GM12878 (cell line): ENCODE measurements around the gene ABCG1. TPM values are rescaled to one million over a fixed set of nuclear protein-coding genes. Genes with fewer than 3 reads are reported as not detected.

Experiments used
- BCLAF1 ChIP-seq: fragments of 450-650 bp; IDR thresholded peaks from 2 replicates; pipeline ENCODE4 v1.6.1; 2017; ENCODE audit warnings: antibody characterized with exemption, mild to moderate bottlenecking, moderate library complexity
- EED ChIP-seq: sonication (generic); IDR thresholded peaks from 2 replicates; pipeline ENCODE4 v1.6.1; 2016; ENCODE audit warnings: antibody characterized with exemption, low read depth
- HDAC2 ChIP-seq: fragments of 200-600 bp; sonication (generic); IDR thresholded peaks from 2 replicates; pipeline ENCODE4 v1.6.1; 2017
- IKZF2 ChIP-seq, 2 experiments: fragments of 450-650 bp; IDR thresholded peaks; 2 replicates each; pipeline ENCODE4 v1.6.1; 2017; ENCODE audit warnings: mild to moderate bottlenecking in 2 of 2, moderate library complexity in 2 of 2
- KLF5 ChIP-seq: fragments of 450-650 bp; IDR thresholded peaks from 2 replicates; pipeline ENCODE4 v1.6.1; 2014; ENCODE audit warnings: mild to moderate bottlenecking; ENCODE audit not compliant: partially characterized antibody
- PAX8 ChIP-seq: fragments of 450-650 bp; IDR thresholded peaks from 2 replicates; pipeline ENCODE4 v1.6.1; 2017; ENCODE audit warnings: mild to moderate bottlenecking, moderate library complexity
- PML ChIP-seq: IDR thresholded peaks from 2 replicates; pipeline ENCODE4 v1.6.1; 2012; ENCODE audit warnings: low read length, inconsistent platforms
- RAD51 ChIP-seq: fragments of 450-650 bp; IDR thresholded peaks from 2 replicates; pipeline ENCODE4 v1.6.1; 2016; ENCODE audit warnings: moderate library complexity, mild to moderate bottlenecking, inconsistent platforms
- RUNX3 ChIP-seq: IDR thresholded peaks from 2 replicates; pipeline ENCODE4 v1.6.1; 2012; ENCODE audit warnings: low read length, inconsistent platforms
- SMARCA5 ChIP-seq: fragments of 450-650 bp; IDR thresholded peaks from 2 replicates; pipeline ENCODE4 v1.6.1; 2017; ENCODE audit warnings: mild to moderate bottlenecking
- TCF12 ChIP-seq: IDR thresholded peaks from 2 replicates; pipeline ENCODE4 v1.6.1; 2011; ENCODE audit warnings: low read depth, mild to moderate bottlenecking, low read length
- TCF3 ChIP-seq: IDR thresholded peaks from 2 replicates; pipeline ENCODE4 v1.6.1; 2012; ENCODE audit warnings: low read depth, mild to moderate bottlenecking, low read length, borderline replicate concordance; ENCODE audit not compliant: insufficient read depth
- polyA plus RNA-seq, 11 experiments: library from polyadenylated mRNA; depleted of rRNA in 4 of 11; unstranded in 6 of 11; stranded (reverse) in 5 of 11; fragments of >200 nt; fragmentation: Nextera tagmentation in 4 of 11; fragmentation: Illumina TruSeq in 1 of 11; extraction: Ambion mirVana in 4 of 11; extraction: Trizol in 1 of 11; gene quantifications; 1 replicate in 1 of 11; 2 replicates in 10 of 11; pipeline versions ENCODE4 v1.2.1 to v1.2.3, GENCODE V29; 2011 to 2016; ENCODE audit warnings: inconsistent platforms in 2 of 11, missing spikeins in 2 of 11, low read depth in 1 of 11
- total RNA-seq, 4 experiments: library from RNA; depleted of rRNA in 3 of 4; stranded (reverse); fragments of >200 nt in 3 of 4; fragmentation: Illumina TruSeq in 1 of 4; extraction: Trizol in 1 of 4; gene quantifications; 2 replicates each; pipeline versions ENCODE4 v1.2.1 to v1.2.3, GENCODE V29; 2013 to 2021
- TF ChIP-seq, protein P1 (sequence below): fragments of 450-650 bp; IDR thresholded peaks from 2 replicates; pipeline ENCODE4 v1.6.1; 2017; ENCODE audit warnings: mild to moderate bottlenecking, moderate library complexity
- TF ChIP-seq, protein P2 (sequence below), 3 experiments: IDR thresholded peaks in 2 of 3; conservative IDR thresholded peaks in 1 of 3; 2 replicates each; pipeline ENCODE4 v1.5.1; 2011; ENCODE audit warnings: low read depth in 3 of 3, low read length in 3 of 3, mild to moderate bottlenecking in 3 of 3, control low read depth in 2 of 3, moderate library complexity in 2 of 3, inconsistent platforms in 1 of 3, mixed read lengths in 1 of 3; ENCODE audit not compliant: control insufficient read depth in 2 of 3, insufficient read depth in 1 of 3; ENCODE audit errors: extremely low read depth in 1 of 3
- TF ChIP-seq, protein P3 (sequence below): IDR thresholded peaks from 2 replicates; pipeline ENCODE4 v1.6.1; 2012; ENCODE audit warnings: low read depth, low read length, improper control_type of control experiment
- TF ChIP-seq, protein P4 (sequence below): fragments of 450-650 bp; IDR thresholded peaks from 2 replicates; pipeline ENCODE4 v1.6.1; 2017; ENCODE audit warnings: mild to moderate bottlenecking, low read depth, inconsistent platforms; ENCODE audit not compliant: poor library complexity, severe bottlenecking

Gene ABCG1
- total and polyA plus RNA-seq, 10 of the 15 experiments (the other 5 are each of a cell fraction or from before 2014, with no cell fraction given): 0.59 to 19.3 (median 5.7) TPM

GRCh38 chr21:42337830-42338728, 119.1 kb downstream of the ABCG1 start (continued):
- 0 out of 4 replicates have a peak, but pooled peaks of 1 of the 2 experiments have one; percentile 28 for TF ChIP-seq IKZF2 (IDR thresholded peaks at IDR 0.05)
- no peak for TF ChIP-seq TCF12
- TF ChIP-seq, protein P1, sequence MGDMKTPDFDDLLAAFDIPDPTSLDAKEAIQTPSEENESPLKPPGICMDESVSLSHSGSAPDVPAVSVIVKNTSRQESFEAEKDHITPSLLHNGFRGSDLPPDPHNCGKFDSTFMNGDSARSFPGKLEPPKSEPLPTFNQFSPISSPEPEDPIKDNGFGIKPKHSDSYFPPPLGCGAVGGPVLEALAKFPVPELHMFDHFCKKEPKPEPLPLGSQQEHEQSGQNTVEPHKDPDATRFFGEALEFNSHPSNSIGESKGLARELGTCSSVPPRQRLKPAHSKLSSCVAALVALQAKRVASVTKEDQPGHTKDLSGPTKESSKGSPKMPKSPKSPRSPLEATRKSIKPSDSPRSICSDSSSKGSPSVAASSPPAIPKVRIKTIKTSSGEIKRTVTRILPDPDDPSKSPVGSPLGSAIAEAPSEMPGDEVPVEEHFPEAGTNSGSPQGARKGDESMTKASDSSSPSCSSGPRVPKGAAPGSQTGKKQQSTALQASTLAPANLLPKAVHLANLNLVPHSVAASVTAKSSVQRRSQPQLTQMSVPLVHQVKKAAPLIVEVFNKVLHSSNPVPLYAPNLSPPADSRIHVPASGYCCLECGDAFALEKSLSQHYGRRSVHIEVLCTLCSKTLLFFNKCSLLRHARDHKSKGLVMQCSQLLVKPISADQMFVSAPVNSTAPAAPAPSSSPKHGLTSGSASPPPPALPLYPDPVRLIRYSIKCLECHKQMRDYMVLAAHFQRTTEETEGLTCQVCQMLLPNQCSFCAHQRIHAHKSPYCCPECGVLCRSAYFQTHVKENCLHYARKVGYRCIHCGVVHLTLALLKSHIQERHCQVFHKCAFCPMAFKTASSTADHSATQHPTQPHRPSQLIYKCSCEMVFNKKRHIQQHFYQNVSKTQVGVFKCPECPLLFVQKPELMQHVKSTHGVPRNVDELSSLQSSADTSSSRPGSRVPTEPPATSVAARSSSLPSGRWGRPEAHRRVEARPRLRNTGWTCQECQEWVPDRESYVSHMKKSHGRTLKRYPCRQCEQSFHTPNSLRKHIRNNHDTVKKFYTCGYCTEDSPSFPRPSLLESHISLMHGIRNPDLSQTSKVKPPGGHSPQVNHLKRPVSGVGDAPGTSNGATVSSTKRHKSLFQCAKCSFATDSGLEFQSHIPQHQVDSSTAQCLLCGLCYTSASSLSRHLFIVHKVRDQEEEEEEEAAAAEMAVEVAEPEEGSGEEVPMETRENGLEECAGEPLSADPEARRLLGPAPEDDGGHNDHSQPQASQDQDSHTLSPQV: no peak
- TF ChIP-seq, protein P2, sequence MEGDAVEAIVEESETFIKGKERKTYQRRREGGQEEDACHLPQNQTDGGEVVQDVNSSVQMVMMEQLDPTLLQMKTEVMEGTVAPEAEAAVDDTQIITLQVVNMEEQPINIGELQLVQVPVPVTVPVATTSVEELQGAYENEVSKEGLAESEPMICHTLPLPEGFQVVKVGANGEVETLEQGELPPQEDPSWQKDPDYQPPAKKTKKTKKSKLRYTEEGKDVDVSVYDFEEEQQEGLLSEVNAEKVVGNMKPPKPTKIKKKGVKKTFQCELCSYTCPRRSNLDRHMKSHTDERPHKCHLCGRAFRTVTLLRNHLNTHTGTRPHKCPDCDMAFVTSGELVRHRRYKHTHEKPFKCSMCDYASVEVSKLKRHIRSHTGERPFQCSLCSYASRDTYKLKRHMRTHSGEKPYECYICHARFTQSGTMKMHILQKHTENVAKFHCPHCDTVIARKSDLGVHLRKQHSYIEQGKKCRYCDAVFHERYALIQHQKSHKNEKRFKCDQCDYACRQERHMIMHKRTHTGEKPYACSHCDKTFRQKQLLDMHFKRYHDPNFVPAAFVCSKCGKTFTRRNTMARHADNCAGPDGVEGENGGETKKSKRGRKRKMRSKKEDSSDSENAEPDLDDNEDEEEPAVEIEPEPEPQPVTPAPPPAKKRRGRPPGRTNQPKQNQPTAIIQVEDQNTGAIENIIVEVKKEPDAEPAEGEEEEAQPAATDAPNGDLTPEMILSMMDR (IDR thresholded peaks at IDR 0.05 in 2 of 3, conservative IDR thresholded peaks at IDR 0.05 in 1 of 3; ENCODE audit: control insufficient read depth in 2 of 3, extremely low read depth in 1 of 3, insufficient read depth in 1 of 3, low read depth in 3 of 3, low read length in 3 of 3): peak; percentile 50 to 62 (median 53)
- TF ChIP-seq TCF3: no peak
- no peak for TF ChIP-seq HDAC2
- TF ChIP-seq RAD51: no peak
- TF ChIP-seq, protein P3, sequence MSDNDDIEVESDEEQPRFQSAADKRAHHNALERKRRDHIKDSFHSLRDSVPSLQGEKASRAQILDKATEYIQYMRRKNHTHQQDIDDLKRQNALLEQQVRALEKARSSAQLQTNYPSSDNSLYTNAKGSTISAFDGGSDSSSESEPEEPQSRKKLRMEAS: no peak
- TF ChIP-seq BCLAF1: no peak
- TF ChIP-seq EED: no peak
- TF ChIP-seq KLF5: no peak
- TF ChIP-seq SMARCA5: no peak
- TF ChIP-seq RUNX3: peak; percentile 48
- TF ChIP-seq, protein P4, sequence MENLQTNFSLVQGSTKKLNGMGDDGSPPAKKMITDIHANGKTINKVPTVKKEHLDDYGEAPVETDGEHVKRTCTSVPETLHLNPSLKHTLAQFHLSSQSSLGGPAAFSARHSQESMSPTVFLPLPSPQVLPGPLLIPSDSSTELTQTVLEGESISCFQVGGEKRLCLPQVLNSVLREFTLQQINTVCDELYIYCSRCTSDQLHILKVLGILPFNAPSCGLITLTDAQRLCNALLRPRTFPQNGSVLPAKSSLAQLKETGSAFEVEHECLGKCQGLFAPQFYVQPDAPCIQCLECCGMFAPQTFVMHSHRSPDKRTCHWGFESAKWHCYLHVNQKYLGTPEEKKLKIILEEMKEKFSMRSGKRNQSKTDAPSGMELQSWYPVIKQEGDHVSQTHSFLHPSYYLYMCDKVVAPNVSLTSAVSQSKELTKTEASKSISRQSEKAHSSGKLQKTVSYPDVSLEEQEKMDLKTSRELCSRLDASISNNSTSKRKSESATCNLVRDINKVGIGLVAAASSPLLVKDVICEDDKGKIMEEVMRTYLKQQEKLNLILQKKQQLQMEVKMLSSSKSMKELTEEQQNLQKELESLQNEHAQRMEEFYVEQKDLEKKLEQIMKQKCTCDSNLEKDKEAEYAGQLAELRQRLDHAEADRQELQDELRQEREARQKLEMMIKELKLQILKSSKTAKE: no peak
- TF ChIP-seq PAX8: no peak
- no peak for TF ChIP-seq PML
